HUES6 (cell line): Measurements from ENCODE around the gene ATP5MC2.
A peak's percentile ranks its signal among the peaks of the same experiment; 100 is the strongest.
"Not testable (repeated sequence)": the region's sequence is repeated elsewhere in the genome, so short reads cannot be mapped to it uniquely, and the experiment has no call there.

Experiments used
- H3K27ac ChIP-seq: 2 replicates; pipeline ENCODE4 v1.7.0; 2013; ENCODE audit warnings: low read depth, mild to moderate bottlenecking, low read length, inconsistent platforms
- H3K27me3 ChIP-seq: 2 replicates; pipeline ENCODE4 v1.6.1; 2013; ENCODE audit warnings: low read length; ENCODE audit not compliant: control insufficient read depth, insufficient read depth
- H3K36me3 ChIP-seq: 2 replicates; pipeline ENCODE4 v1.6.1; 2013; ENCODE audit warnings: low read length; ENCODE audit not compliant: control insufficient read depth, insufficient read depth
- H3K4me1 ChIP-seq: 2 replicates; pipeline ENCODE4 v1.6.1; 2013; ENCODE audit warnings: low read length; ENCODE audit not compliant: control insufficient read depth, insufficient read depth
- H3K4me3 ChIP-seq: 2 replicates; pipeline ENCODE4 v1.5.1; 2013; ENCODE audit warnings: low read depth, low read length
- H3K9ac ChIP-seq: one replicate; pipeline ENCODE4 v1.6.1; 2013; ENCODE audit warnings: mild to moderate bottlenecking, low read length
- H3K9me3 ChIP-seq: 2 replicates; pipeline ENCODE4 v1.6.1; 2013; ENCODE audit warnings: low read depth, low read length; ENCODE audit not compliant: control insufficient read depth, insufficient read depth

ATP5MC2 gene

GRCh38 chr12:53670308-53670707, 5.6 kb downstream of the ATP5MC2 start:
- Histone ChIP-seq H3K9me3 (no peaks in the 10 kb centered on the region), H3K27me3 (no peaks in the 10 kb centered on the region), H3K4me3 (no peak overlapping the region), H3K27ac (no peak overlapping the region), H3K9ac (no peak overlapping the region), H3K4me1 (peaks cover 5% of the 10 kb centered on the region; the same call in 1 of the 2 replicates), H3K36me3 (peaks cover 74% of the 10 kb centered on the region)

GRCh38 chr12:53667080-53667479, 8.8 kb downstream of the ATP5MC2 start:
- Histone ChIP-seq H3K27ac (no peak overlapping the region), H3K9ac (no peak overlapping the region), H3K36me3 (peaks cover 76% of the 10 kb centered on the region), H3K4me1 (no peaks in the 10 kb centered on the region), H3K27me3 (no peaks in the 10 kb centered on the region), H3K4me3 (no peak overlapping the region), H3K9me3 (no peaks in the 10 kb centered on the region)

- Histone ChIP-seq H3K9me3 (no peaks in the 10 kb centered on the region), H3K27me3 (no peaks in the 10 kb centered on the region), H3K36me3 (peaks cover 57% of the 10 kb centered on the region), H3K4me1 (no peaks in the 10 kb centered on the region), H3K9ac (no peak overlapping the region), H3K4me3 (no peak overlapping the region), H3K27ac (no peak overlapping the region)
Observed at GRCh38 chr12:53664936-53665335, 10.9 kb downstream of the ATP5MC2 start.

- peaks cover 3% of the 10 kb centered on the region; the same call in 1 of the 2 replicates for H3K4me1 ChIP-seq
- no peak overlapping the region for H3K4me3 ChIP-seq
- H3K36me3 ChIP-seq = peaks cover 50% of the 10 kb centered on the region
- H3K27ac ChIP-seq = no peak overlapping the region
- no peak overlapping the region for H3K9ac ChIP-seq
- no peaks in the 10 kb centered on the region for H3K27me3 ChIP-seq
- H3K9me3 ChIP-seq = no peaks in the 10 kb centered on the region
Observed at GRCh38 chr12:53664191-53664590, 11.7 kb downstream of the ATP5MC2 start.

GRCh38 chr12:53660041-53660440, 15.8 kb downstream of the ATP5MC2 start:
- no peak overlapping the region for H3K27ac ChIP-seq
- H3K36me3 ChIP-seq = peaks cover 22% of the 10 kb centered on the region
- no peak overlapping the region for H3K4me3 ChIP-seq
- H3K9ac ChIP-seq = no peak overlapping the region
- H3K4me1 ChIP-seq = peaks cover 12% of the 10 kb centered on the region
- H3K9me3 ChIP-seq = no peaks in the 10 kb centered on the region
- no peaks in the 10 kb centered on the region for H3K27me3 ChIP-seq

GRCh38 chr12:53659571-53659981, 16.3 kb downstream of the ATP5MC2 start:
- Histone ChIP-seq H3K4me1 (peaks cover 12% of the 10 kb centered on the region), H3K27ac (no peak overlapping the region), H3K9me3 (no peaks in the 10 kb centered on the region), H3K4me3 (no peak overlapping the region), H3K9ac (no peak overlapping the region), H3K27me3 (no peaks in the 10 kb centered on the region), H3K36me3 (peaks cover 17% of the 10 kb centered on the region)

GRCh38 chr12:53659011-53659551, 16.8 kb downstream of the ATP5MC2 start:
- Histone ChIP-seq H3K4me3 (no peak overlapping the region), H3K4me1 (peaks cover 12% of the 10 kb centered on the region), H3K27ac (peak overlapping the region; percentile 4), H3K27me3 (no peaks in the 10 kb centered on the region), H3K36me3 (peaks cover 13% of the 10 kb centered on the region), H3K9ac (peak overlapping the region; percentile 17), H3K9me3 (no peaks in the 10 kb centered on the region)

GRCh38 chr12:53657041-53657440, 18.8 kb downstream of the ATP5MC2 start:
- H3K36me3 ChIP-seq = 0 out of 2 replicates have a peak, but pooled peaks cover 2% of the 10 kb centered on the region
- no peak overlapping the region for H3K9ac ChIP-seq
- no peaks in the 10 kb centered on the region for H3K9me3 ChIP-seq
- no peak overlapping the region for H3K27ac ChIP-seq
- H3K4me1 ChIP-seq = peaks cover 12% of the 10 kb centered on the region
- no peak overlapping the region for H3K4me3 ChIP-seq
- H3K27me3 ChIP-seq = no peaks in the 10 kb centered on the region

GRCh38 chr12:53653595-53653994, 22.3 kb downstream of the ATP5MC2 start:
- Histone ChIP-seq H3K27ac (no peak overlapping the region), H3K4me1 (peaks cover 3% of the 10 kb centered on the region), H3K4me3 (no peak overlapping the region), H3K9ac (no peak overlapping the region), H3K27me3 (no peaks in the 10 kb centered on the region), H3K9me3 (no peaks in the 10 kb centered on the region), H3K36me3 (no peaks in the 10 kb centered on the region)

GRCh38 chr12:53652366-53652765, 23.5 kb downstream of the ATP5MC2 start:
- Histone ChIP-seq H3K9ac (no peak overlapping the region), H3K27me3 (no peaks in the 10 kb centered on the region), H3K36me3 (no peaks in the 10 kb centered on the region), H3K27ac (no peak overlapping the region), H3K4me3 (no peak overlapping the region), H3K9me3 (no peaks in the 10 kb centered on the region), H3K4me1 (no peaks in the 10 kb centered on the region)

- H3K9me3 ChIP-seq = no peaks in the 10 kb centered on the region
- H3K4me1 ChIP-seq = no peaks in the 10 kb centered on the region
- no peaks in the 10 kb centered on the region for H3K36me3 ChIP-seq
- H3K27me3 ChIP-seq = no peaks in the 10 kb centered on the region
- no peak overlapping the region for H3K9ac ChIP-seq
- H3K4me3 ChIP-seq = no peak overlapping the region
- H3K27ac ChIP-seq = no peak overlapping the region
Observed at GRCh38 chr12:53651737-53652136, 24.1 kb downstream of the ATP5MC2 start.

- H3K27ac ChIP-seq, H3K4me3 ChIP-seq, H3K4me1 ChIP-seq, H3K9me3 ChIP-seq, H3K9ac ChIP-seq, H3K27me3 ChIP-seq, H3K36me3 ChIP-seq: not testable (repeated sequence)
Observed at GRCh38 chr12:53646300-53646699, 29.6 kb downstream of the ATP5MC2 start.
